HG03442 (cell line): Measurements from ENCODE around the gene OTUD5.

Experiments
- ATAC-seq: cut with Tn5 transposase; IDR thresholded peaks from one replicate; pipeline ENCODE4 v1.9.1; 2021; ENCODE audit warnings: mild to moderate bottlenecking, moderate library complexity; ENCODE audit not compliant: unreplicated experiment

The OTUD5 gene

GRCh38 chrX:48972220-48973164 is 15.1 kb upstream of the OTUD5 start:
- no peak for ATAC-seq

GRCh38 chrX:48971249-48972219 is 14.1 kb upstream of the OTUD5 start, which contains the start of gene KCND1:
Gene KCND1, minus strand, starts transcription at chrX:48971844. Its CDS starts 1,573 bp downstream, at chrX:48970271.
- no peak for ATAC-seq

GRCh38 chrX:48969471-48969870 is 12.1 kb upstream of the OTUD5 start:
- no peak for ATAC-seq

GRCh38 chrX:48968377-48968776 is 11.0 kb upstream of the OTUD5 start:
- no peak for ATAC-seq

- ATAC-seq: no peak
Observed at GRCh38 chrX:48966796-48967579, 9.6 kb upstream of the OTUD5 start.

- ATAC-seq: no peak
Observed at GRCh38 chrX:48965959-48966358, 8.6 kb upstream of the OTUD5 start.

- ATAC-seq: no peak
Observed at GRCh38 chrX:48961585-48962091, 4.2 kb upstream of the OTUD5 start.

GRCh38 chrX:48960291-48960690 is 2.9 kb upstream of the OTUD5 start:
- no peak for ATAC-seq

GRCh38 chrX:48958635-48959094 is 1.3 kb upstream of the OTUD5 start:
- ATAC-seq: no peak

GRCh38 chrX:48957827-48958634 is 624 bp upstream of the OTUD5 start:
- peak; percentile 87 for ATAC-seq

GRCh38 chrX:48956728-48957414 is 536 bp downstream of the OTUD5 start:
- ATAC-seq: peak; percentile 1

- no peak for ATAC-seq
Observed at GRCh38 chrX:48948589-48948988, 8.8 kb downstream of the OTUD5 start.

- no peak for ATAC-seq
Observed at GRCh38 chrX:48945517-48946348, 11.7 kb downstream of the OTUD5 start.

- ATAC-seq: no peak
Observed at GRCh38 chrX:48942895-48943294, 14.5 kb downstream of the OTUD5 start.

GRCh38 chrX:48940404-48940955 is 16.9 kb downstream of the OTUD5 start:
- no peak for ATAC-seq

GRCh38 chrX:48939524-48940228 is 17.7 kb downstream of the OTUD5 start:
- ATAC-seq: no peak
